ENCODE data around the gene ERICH3.

DNA sequence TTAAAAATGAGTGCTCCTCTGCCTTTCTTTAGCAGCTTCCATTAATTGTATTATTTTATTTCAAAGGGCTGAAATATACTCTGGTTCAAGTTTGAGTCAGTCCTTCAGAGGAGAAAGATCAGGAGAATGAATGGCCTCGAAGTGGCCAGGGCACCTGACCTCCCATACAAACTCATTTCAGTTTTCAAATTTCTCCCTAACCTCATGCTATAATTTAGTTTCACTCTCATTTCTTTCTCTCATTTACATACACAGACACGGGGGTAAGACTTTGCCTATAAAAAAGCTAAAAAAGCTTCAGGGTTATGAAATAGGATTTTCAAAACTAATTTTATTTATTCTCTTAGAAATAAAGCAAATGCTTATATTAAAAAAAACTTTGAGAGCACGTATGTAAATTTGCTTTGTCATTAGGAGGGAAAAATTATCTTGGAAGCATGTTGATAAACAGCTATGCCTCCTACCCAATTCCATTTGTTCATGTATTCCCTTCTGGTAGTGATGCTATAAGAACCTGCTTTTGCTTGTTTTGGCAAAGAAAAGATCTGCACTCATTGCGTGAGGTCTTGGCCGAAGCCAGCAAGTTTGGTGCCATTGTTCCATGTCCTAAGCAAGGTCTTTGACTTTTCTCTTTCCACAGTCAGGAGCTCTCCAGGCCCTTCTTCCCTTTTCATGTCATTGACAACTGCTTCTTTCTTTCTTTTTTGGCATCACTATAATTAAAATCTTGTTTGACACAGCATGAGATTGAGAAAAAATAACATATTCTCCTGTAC is 80.8 kb downstream of the ERICH3 start:
- TF ChIP-seq, protein P1, sequence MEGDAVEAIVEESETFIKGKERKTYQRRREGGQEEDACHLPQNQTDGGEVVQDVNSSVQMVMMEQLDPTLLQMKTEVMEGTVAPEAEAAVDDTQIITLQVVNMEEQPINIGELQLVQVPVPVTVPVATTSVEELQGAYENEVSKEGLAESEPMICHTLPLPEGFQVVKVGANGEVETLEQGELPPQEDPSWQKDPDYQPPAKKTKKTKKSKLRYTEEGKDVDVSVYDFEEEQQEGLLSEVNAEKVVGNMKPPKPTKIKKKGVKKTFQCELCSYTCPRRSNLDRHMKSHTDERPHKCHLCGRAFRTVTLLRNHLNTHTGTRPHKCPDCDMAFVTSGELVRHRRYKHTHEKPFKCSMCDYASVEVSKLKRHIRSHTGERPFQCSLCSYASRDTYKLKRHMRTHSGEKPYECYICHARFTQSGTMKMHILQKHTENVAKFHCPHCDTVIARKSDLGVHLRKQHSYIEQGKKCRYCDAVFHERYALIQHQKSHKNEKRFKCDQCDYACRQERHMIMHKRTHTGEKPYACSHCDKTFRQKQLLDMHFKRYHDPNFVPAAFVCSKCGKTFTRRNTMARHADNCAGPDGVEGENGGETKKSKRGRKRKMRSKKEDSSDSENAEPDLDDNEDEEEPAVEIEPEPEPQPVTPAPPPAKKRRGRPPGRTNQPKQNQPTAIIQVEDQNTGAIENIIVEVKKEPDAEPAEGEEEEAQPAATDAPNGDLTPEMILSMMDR (conservative IDR thresholded peaks at IDR 0.05; ENCODE audit: low read length): no peak
- no peak for TF ChIP-seq EZH2phosphoT487 (IDR thresholded peaks at IDR 0.05; ENCODE audit: borderline replicate concordance)

All from Loucy (cell line).